Measurements from ENCODE around the gene COL3A1.

Gene COL3A1

DNA sequence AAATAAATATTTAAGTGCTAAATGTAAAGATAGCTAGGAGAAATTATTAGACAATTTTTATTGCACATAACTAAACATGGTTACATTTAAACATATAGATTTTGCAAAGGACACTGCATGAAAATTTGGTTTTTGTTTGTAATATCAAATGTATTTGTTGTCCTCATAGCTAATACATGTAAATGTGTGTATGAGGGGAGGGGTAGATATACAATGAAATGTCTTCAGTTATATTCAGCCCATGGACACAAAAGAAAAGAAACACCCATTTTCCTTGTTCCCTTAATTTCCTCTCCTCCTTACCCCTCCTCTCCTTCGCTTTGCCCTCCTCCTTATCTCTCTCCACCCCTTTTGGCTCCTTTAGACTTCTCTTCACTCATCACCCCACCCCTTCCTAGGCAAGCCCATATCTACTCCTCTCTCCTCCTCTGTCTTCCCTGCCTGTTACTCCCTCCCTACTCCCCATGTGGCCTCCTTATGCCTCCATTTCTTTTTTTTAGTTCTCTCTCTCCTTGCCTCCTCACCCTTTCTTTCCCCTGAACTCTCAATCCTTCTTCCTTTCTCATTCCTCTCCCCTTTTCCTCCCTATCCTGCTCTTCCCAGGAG, 1.4 kb downstream of the COL3A1 start:
- peak; percentile 42 for DNase-seq (ENCODE audit: low read depth)

DNA sequence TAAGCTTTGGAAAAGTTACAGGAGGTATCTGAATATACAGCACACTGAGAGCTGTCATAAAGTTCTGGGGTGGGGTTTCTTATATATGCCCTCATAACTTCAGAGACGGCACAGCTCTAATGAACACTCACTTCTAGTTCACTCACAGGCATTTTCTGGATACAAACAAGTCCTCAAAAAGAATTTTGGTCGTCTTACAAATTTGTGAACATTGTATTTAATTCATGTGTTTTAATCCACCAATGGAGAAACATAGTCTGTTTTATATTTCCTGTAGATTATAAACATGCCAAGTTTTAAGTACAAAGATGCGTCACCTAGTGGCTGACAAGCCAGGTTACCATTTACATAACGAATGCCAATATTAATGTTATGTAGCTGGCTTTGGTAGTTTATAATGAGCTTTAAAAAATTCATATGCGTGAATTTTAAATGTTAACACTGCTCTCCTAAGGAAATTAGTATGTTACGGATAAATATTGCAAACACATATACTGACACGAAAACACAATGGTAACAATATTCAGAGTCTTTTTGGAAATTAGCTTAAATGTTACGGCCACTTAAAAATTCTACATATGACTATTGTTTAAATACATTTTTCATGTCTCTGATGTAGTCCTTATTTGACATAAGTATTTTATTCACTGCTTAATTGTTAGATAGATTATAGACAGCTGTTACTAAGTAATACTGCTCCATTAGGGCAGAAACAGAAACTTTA, 2.5 kb downstream of the COL3A1 start:
- peak; percentile 20 for DNase-seq (ENCODE audit: low read depth)

DNA sequence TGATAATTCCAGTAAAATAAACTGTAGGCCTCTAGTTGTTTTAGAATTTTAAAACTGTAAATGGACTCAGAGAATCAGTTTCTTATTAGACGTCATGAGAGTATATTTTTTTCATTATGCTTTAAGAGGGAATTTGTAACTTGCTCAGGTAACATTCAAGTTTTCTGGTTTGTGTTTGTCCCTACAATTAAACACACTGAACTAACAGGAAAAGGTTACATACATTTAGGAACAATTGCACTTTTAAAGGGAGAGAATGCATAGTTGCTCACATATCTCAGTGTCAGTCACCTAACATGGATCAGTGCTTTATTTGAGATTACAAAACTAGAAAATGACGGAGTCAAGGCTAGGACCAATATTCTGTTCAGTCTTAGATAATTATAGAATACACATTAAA, 3.1 kb downstream of the COL3A1 start:
- DNase-seq (ENCODE audit: low read depth) = no peak

DNA sequence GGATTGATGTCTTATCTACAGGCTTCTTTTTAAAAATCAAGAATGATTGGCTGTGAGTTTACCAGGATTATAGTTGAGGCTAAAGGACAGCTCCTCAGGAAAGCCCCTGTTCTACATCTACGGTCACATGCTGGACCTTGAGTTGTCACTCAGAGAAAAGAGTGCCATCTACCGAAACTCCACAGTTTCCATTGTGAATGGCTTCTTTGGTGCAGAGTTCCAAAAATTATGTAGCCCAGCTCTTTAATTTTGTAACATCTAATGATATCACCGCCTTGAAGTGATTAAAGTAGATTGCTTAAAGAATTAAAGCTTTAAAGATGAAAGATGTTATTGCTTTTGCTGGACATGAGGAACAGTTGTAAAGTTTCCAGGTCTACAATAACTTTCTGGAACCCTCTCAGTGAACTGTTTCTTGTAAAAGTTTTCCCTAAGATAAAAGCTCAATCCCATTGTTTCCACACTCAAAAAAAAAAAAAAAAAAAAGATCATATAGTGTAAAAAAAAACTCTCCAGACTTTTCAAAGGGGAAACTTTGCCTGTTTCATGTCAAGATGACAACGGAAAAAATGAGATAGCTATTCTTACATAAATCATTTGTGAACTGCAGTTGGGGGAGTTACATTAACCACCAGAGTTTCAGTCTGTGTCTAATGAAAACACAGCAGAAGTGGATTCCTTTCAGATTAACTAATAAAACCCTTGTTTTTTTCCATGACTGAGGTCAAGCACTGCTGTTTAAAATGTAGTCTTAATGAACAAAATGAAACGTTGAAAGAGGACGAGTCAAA, 4.3 kb downstream of the COL3A1 start:
- peak; percentile 26 for DNase-seq (ENCODE audit: low read depth)

DNA sequence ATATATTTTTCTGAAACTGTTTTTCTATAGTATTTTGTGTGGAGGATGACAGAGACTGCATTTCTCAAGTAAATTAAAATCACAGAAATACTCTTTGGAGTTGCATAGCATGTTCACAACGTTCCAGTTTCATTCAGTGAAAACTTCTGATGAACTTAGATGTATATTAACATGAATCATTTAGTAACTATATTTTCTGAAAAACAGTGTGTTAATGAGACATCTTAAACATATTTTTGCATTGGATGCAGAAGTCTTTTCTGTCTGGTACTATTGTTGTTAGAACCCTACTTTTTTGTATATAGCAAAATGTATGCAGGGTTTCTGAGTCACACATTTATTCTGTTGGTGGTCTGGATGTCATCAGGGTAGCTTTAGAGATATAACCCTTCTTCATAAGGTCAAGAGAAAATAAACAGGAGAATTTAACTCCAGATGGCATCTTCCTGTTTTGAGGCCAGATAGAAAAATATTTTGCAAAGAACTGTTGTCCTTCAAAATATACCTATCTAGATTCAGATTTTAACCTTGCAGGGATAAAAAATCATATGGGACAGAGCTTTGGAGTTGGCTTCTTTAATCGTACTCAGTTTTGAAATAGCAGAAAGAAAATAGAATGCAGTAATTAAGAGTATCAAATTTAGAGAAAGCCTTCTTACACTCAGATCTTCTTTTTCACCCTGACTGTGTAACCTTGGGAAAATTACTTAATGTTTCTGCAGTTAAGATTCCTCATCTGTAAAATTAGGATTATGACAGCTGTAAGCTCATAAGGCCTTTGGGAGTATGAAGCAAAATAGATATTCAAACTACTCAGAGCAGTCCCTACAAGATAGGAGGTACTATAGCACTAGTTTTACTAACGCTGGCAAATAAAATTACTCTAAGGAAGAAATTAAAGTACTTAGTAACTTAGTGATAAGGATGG, 5.3 kb downstream of the COL3A1 start:
- no peak for DNase-seq (ENCODE audit: low read depth)

DNA sequence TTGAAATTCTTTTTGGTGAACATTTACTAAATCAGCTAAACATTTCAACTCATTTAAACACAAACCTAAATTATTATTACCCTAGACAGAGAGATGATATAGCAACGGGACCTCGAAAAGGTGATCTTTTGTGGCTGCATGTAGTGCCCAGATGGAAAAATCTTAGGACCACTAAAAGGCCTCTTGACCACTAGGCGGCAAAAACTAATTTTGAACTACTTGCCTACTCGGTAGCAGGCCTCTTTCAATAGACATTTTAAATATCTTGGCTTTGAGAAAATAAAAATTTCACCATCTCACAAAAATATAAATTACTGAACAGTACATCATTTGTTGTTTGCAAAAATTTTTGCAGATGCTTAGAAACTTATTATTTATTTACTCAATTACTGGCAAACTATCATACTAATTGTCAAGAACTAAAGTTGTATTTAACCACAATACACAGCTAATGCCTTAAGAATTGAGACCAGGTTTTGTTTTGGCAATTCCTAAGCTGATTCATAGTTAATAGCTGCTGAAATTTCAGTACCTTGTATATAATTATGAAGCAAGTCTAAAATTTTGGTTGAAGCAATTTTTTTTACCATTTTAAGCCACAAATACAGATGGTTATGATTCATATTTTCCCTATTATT, 9.4 kb downstream of the COL3A1 start:
- peak; percentile 30 for DNase-seq (ENCODE audit: low read depth)

DNA sequence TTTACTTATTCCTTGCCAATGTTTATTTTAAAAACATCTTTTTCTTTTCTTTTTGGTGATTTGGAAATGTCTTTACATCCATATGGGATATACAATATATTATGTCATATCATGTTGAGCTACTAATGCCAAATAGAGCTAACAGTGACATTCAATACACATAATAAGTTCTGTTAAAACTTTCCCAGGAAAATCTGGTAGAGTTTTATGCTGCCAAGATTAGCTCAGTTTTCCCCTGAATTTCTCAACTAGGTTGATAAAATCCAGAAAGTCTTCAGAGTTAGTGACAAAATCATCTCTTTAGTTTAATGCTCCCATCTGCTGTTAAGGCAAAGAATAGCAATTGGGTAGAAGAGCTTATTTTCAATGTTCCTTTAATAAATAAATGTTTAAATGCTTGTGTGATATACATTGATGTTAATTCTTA, 9.9 kb downstream of the COL3A1 start:
- peak; percentile 15 for DNase-seq (ENCODE audit: low read depth)

DNA sequence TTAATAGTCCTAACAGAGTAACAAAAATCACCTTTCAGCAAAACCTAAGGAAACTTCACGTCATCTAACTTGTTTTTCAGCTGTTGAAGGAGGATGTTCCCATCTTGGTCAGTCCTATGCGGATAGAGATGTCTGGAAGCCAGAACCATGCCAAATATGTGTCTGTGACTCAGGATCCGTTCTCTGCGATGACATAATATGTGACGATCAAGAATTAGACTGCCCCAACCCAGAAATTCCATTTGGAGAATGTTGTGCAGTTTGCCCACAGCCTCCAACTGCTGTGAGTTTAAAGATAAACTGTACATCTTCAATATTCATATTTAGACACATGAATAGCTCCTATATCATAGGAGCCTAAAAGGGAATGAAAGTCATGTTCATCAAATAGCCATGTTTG, 10.5 kb downstream of the COL3A1 start:
- DNase-seq (ENCODE audit: low read depth) = peak; percentile 74

DNA sequence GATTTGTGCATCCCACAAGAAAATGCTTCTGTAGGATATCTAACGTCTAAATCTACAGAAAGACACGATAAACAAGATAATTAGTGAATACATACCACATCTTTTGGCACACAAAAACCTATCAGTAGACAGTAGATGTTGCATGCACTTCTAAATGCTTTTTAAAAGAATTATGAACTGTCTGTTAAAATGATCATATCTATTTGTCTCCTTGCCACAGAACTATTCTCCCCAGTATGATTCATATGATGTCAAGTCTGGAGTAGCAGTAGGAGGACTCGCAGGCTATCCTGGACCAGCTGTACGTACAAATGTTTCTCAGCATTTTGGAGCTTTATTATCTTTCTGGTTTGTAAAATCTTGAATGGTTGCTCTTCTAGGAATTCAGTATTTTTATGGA, 12.7 kb downstream of the COL3A1 start:
- no peak for DNase-seq (ENCODE audit: low read depth)

DNA sequence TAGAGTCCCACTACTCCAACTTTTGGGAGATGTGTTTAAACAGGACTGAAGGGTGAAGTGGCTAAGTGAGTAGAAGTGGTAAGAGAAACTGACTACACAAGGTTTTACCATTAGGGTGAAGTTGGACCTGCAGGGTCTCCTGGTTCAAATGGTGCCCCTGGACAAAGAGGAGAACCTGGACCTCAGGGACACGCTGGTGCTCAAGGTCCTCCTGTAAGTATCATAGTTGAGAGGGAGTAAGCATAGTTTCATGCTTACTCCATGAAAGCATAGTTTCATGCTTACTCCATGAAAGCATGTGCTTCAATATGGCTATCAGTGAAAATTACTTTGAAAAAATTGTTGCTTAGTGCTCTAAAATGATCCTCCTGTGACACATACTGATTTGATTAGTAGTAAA, 19.1 kb downstream of the COL3A1 start:
- no peak for DNase-seq (ENCODE audit: low read depth)

DNA sequence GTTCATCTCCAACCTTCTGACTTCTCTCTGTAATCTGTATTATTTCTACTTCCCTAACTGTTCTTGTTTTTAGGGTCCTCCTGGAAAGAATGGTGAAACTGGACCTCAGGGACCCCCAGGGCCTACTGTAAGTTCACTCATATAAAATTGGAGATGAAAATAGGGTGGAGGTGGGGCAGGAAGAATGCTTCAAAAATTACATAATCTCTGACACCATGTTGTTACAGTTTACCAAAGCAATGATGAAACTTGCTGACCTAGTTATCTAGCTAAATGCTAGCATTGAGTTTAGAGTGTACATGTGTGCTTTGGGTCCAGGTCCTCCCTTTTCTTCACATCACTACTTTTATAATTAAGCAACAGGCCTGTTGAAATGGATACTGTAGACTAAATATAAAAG, 23.1 kb downstream of the COL3A1 start:
- DNase-seq (ENCODE audit: low read depth) = no peak

DNA sequence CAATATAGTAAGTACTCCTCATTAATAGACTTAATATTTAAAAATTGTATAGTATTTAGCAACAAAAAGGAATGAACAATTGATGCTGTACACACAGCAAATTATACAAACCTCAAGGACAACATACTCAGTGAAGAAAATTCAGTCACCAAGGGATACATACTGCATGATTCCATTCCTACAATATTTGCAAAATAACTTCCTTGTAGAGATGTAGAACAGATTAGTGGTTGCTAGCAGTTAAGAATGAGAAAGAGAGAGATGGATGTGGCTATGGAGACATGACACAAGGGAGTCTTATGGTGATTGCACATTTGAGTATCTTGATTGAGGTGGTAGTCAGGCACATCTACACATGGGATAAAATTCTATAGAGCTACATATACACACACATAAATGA, 26.0 kb downstream of the COL3A1 start:
- DNase-seq (ENCODE audit: low read depth) = no peak

DNA sequence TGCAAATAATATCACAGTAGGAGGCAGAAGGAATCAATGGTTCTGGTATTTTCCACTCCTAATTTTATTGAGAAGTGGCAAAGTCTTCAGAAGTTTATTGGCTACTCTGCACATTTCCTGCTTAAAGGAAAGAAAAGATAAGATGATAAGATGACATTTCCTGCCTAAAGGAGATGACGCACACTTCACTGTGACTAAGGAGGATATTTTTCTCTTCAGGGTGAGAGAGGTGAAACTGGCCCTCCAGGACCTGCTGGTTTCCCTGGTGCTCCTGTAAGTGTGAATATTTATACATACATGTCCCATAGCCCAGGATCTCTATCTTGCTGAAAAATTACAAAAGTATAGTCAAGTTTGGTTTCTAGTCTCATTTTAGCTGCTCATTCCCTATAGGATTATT, 27.9 kb downstream of the COL3A1 start:
- DNase-seq (ENCODE audit: low read depth) = no peak

DNA sequence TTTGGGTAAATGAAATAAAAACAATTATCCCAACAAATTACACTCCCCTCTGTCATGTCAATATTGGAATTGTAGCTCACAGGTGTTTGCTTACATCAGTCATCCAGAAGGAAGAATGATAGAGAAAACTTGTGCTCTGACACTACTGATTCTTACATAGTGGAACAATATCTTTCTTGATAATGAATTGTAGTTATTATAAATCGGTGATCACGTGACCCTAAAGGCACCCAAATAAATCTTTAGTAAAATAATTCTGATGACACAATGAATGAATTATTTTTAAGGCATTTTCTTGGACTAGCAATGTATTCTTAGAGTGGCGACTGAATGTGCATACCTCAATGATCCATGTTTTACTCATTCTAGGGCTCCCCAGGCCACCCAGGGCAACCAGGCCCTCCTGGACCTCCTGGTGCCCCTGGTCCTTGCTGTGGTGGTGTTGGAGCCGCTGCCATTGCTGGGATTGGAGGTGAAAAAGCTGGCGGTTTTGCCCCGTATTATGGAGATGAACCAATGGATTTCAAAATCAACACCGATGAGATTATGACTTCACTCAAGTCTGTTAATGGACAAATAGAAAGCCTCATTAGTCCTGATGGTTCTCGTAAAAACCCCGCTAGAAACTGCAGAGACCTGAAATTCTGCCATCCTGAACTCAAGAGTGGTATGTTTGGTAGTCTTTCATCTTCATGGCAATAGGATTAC, 34.5 kb downstream of the COL3A1 start:
- DNase-seq (ENCODE audit: low read depth) = no peak

DNA sequence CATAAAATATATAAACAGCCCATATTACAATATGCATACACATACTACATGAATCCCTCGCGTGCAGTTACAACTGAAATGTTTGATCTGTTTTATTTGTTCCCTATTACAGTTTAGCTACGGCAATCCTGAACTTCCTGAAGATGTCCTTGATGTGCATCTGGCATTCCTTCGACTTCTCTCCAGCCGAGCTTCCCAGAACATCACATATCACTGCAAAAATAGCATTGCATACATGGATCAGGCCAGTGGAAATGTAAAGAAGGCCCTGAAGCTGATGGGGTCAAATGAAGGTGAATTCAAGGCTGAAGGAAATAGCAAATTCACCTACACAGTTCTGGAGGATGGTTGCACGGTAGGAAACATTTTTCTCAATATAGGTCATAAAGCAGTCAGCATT, 36.4 kb downstream of the COL3A1 start:
- no peak for DNase-seq (ENCODE audit: low read depth)

DNA sequence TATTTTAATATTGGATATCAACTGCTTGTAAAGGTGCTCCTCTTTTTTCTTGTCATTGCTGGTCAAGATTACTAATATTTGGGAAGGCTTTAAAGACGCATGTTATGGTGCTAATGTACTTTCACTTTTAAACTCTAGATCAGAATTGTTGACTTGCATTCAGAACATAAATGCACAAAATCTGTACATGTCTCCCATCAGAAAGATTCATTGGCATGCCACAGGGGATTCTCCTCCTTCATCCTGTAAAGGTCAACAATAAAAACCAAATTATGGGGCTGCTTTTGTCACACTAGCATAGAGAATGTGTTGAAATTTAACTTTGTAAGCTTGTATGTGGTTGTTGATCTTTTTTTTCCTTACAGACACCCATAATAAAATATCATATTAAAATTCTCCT, 38.2 kb downstream of the COL3A1 start:
- no peak for DNase-seq (ENCODE audit: low read depth)

DNA sequence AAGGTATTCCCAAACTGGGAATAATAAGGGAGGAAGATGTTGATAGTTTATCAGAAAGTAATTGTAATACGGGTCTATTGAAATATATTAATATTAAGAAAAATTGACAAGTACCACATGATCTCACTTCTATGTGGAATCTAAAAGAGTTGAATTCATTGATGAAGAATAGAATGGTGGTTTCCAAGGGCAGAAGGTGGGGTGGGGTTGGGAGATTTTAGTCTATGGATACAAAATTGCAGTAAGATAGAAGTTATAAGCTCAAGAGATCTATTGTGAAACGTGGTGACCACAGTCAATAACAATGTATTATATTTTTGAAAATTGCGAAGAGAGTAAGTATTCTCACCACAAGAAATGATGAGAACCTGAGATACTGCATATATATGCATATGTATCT, 38.9 kb downstream of the COL3A1 start:
- DNase-seq (ENCODE audit: low read depth) = no peak

DNA sequence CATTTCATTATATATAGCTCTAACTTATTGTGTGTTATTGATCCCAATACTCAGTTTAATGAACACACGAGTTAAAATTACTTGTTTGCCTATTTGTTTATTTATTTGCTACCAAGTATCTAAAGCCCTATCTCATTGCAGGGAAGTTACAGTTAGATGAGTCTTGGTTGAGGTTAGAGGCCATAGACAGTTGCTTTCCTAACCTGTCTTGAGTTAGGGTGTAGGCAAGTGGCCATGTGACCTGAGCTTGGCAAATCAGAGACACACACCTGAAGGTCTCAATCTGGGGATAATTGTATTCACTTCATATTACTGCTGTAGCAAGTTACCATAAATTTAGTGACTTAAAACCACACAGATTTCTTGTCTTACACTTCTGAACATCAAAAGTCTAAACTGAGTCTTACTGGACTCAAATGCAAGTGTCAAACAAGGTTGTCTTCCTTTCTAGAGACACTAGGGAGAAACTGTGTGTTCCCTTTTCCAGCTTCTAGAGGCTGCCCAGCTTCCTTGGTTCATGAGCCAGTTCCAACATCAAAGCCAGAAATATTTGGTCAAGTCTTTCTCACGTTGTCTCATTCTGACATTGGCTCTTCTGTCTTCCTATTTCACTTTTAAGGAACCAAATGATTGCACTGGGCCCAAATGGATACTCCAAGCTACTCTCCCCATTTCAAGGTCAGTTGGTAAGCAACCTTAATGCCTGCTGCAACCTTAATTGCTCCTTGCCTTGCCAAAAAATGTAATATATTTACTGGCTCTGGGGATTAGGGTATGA, 39.7 kb downstream of the COL3A1 start:
- DNase-seq (ENCODE audit: low read depth) = no peak

DNA sequence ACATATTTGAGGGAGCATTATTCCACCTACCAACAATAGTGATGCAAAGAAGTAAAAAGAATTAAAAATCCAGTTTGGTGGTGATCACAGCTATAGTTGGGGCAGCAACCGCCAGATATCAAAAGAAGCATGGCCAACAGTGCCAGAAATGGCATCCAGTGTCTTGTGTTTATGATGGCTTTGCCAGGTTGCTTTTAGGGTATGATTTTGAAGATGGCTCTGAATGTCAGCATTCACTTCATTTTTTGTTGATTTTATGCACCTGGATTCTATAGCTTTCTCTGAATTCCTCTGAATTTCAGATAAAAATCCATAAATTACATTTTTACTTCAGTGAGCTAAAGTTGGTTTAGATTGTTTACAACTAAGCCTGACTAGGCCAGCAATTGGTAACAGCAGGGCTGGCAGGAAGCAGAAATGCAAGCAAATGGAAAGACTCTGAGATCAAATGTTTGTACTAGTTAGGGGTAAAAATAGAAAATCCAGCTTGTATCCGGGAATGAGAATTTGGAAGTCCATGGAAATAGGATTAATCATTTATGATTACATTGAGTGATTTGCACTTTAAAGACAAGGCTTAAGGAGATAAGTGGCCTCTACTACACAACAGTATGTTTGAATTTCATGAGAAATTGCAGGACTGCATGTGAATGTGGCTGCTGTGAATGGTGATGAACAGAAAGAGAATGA, 40.4 kb downstream of the COL3A1 start:
- no peak for DNase-seq (ENCODE audit: low read depth)

DNA sequence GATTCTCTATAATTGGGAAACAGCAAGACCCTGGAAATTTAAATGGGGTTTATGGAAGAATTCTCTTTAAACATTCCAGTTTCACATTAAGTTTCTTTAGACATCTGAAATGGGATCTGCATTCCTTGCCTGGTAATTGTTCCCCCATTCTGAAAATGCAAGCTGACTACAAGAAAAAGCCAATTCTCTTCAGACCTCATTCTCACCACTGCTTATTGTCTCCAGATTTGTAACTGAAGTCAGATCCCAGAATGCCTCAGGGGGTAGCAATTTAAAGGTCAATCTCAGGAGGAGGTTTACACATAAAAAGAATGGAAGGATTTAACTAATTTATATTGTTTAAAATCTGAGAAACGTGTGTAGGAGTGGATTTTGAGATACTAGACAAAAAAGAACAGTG, 41.2 kb downstream of the COL3A1 start:
- no peak for DNase-seq (ENCODE audit: low read depth)

Data from HS-27A (cell line).